NCI-H128 (cell line): ENCODE measurements around the gene GPR55.
"Not testable (repeated sequence)": the region's sequence is repeated elsewhere in the genome, so short reads cannot be mapped to it uniquely, and the experiment has no call there.

Source experiments
- DNase-seq: peaks from one replicate; lab custom pipeline; 2025; ENCODE audit not compliant: unreplicated experiment; lab: John Stamatoyannopoulos, UW

The GPR55 gene

DNA sequence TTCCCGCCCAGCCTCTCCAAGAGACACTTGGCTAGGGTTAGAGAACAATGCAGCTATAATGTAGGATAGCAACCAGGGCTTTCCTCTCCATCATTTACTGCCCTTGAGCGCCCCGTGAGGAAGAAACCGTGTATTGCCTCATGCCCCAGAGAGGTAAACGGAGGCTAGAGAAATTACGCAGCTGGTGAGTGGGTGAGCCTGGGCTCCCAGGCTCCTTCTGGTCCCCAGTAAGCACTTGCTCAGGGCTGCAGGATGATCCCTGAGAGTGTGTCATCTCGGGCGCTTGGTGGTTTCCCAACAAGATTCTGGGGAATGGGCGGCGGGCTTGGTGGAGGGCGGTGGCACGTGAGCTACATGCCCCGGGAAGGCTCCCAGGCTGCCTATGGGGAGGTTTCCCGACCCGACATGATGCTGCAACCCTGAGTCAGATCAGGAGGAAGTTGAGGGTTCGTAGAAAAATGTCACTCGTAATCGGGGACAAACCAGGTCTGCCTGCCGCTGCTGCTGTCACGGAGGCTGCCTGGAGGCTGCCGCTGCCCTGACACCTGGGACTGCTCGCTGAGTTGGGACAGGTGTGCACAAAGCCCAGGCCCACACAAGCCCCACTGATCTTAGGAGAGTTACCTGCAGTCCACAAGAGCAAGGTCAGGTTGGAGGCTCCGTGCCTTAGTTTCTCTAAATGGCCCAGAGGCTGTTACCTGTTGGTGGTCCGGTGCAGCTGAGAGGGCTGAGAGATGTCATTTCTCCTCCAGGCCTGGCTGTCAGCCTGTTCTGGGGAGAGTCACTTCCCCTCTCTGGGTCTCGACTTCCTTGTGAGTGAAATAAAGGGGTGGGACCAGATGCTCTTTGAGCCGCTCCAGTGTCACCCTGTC is at the start of gene GPR55:
Gene GPR55, minus strand, starts transcription at position 773 of the 872 bp plus-strand sequence. CDS start 14,280 bp downstream, outside the sequence.
- DNase-seq, result no peak

GRCh38 chr2:230974096-230974913 is 49.3 kb upstream of the GPR55 start:
- no peak for DNase-seq

DNA sequence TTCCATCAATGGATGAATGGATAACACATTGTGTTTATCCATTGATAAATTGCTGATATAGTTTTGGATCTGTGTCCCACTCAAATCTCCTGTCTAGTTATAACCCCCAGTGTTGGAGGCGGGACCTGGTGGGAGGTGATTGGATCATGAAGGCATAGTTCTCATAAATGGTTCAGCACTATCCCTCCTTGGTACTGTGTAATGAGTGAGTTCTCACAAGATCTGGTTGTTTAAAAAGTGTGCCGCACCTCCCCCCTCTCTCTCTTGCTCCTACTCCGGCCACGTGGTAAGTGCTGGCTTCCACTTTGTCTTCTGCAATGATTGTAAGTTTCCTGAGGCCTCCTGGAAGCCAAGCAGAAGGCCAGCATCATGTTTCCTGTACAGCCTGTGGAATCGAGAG is 47.0 kb upstream of the GPR55 start:
- no peak for DNase-seq

DNA sequence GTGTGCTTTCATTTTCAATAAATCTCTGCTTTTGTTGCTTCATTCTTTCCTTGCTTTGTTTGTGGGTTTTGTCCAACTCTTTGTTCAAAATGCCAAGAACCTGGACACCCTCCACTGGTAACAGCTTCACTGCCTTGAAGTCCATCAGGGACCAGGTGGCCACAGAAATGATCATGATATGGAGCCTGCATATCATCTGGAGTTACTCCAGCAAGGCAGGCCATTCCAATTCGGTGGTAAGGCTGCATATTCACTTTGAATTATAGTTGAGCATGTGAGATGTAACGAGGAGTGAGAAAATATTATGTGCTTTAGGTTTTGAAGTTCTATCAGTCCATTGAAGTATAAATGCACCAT is 44.6 kb upstream of the GPR55 start:
- DNase-seq, result no peak

DNA sequence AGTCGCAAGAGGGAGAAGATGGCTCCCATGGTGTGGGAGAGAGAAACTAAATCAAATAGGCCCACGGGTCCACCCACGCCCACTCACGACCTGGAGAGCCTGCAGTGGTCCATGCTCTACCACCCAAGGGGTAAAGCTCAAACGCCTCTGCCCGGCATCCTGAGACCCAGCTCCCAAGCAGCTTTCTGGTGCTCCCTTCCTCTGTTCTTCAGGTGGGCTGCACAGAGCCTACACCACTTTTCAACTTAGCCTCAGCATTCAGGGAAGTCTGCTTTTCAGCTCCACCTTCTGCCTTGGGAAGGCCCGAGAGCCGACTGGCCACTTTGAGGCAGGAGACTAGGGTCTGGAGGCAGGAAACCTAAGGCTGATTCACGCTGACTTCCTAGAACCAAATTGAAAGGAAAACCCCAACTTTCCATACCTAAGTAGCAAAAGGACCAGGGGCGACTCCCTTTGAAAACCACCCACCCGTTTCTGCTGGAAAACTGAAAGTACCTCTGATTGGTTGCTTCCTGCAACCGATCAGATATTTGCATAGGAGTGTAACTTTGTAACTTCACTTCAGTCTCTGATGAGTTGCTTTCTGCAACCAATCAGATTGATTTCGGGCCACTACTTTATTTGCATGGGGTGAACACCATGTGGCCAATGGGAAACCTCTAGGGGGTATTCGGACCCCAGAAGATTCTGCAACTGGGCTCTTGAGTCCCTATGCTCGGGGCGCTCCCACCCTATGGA is 44.0 kb upstream of the GPR55 start:
- DNase-seq, result no peak

- not testable (repeated sequence) for DNase-seq
Observed at GRCh38 chr2:230968314-230968713, 43.3 kb upstream of the GPR55 start.

- no peak for DNase-seq
Observed at GRCh38 chr2:230967113-230967512, 42.1 kb upstream of the GPR55 start.

DNA sequence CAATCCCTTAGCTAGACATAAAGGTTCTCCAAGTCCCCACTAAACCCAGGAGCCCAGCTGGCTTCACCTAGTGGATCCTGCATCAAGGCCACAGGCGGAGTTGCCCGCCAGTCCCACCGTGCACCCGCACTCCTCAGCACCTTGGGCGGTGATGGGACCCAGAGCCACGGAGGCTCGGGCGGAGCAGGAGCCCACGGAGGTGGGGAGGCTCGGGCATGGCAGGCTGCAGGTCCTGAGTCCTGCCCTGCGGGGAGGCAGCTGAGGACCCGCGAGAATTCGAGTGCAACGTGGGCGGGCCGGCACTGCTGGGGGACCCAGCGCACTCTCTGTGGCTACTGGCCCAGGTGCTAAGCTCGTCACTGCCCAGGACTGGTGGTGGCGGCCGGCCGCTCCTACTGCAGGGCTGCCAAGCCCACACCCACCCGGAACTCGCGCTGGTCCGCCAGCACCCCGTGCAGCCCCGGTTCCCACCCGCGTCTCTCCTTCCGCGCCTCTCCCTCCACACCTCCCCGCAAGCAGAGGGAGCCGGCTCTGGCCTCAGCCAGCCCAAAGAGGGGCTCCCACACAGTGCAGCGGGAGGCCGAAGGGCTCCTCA is 39.2 kb upstream of the GPR55 start:
- no peak for DNase-seq

DNA sequence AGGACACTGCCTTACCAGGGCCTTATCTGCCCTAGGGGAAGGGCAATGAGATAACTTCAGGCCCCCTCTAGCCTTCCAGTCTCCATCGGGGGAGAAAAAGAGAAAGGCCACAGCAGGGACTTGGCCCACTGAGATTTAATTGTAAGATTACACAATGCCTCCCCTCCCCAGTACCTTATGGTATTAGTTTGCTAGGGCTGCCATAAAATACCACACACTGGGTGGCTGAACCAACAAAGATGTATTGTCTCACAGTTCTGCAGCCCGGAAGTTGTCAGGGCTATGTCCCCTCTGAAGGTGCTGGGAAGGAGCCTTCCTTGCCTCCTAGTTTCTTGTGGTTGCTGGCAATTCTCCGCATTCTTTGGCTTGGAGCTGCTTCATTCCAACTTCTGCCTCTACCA is 36.0 kb upstream of the GPR55 start:
- no peak for DNase-seq

DNA sequence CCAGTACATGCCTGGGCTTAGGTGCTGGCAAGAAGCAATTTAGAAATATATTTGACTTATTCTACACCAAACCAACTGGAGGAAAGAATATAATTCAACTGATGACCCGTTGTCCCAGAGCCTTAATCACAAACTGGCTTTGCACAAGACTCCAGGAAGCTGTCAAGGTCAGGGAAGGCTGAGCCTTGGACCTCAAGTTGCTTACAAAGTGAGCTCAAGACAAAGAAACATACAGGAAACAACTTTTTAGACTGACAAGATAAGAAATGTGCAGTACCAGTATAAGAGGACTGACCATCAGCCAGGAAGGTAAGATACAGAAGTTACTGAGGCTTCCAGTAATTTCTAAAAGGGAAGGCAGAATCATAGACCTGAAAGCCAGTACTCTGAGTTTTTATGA is 35.0 kb upstream of the GPR55 start:
- no peak for DNase-seq

DNA sequence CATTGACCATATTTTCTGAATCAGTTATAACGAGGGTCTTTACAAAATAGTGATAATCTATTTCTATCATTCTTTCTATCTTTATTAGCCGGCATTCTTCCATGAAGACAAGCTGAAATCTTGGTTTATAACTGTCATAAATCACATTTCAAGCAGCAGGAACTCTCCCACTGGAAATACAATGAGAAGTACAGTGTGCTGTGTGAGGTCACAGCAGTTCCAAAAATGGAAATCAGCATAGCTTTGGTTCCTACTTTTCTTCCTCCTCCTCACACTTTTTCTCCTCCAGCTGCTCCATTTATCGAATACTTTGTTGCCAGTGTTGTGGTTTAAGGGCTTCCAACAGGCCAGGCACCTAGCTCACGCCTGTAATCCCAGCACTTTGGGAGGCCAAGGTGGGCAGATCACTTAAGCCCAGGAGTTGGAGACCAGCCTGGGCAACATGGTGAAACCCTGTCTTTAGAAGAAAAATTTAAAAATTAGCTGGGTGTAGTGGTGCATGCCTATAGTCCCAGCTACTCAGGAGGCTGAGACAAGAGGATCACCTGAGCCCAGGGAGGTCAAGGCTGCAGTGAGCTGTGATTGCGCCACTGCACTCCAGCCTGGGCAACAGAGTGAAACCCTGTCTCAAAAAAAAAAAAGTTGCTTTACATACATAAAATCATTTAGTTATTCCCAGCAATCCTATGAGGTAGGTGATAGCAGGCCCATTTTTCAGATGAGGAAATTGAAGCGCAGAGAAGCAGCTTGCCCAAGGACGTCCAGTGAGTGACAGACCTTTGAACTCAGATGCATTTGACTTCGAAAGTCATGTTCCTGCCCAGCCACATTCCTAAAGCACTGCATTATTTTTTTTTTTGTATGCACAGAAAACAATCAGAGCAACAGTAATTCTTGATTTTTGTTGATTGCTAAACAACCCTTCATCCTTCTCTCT is 34.0 kb upstream of the GPR55 start:
- no peak for DNase-seq

GRCh38 chr2:230957756-230958391 is 32.8 kb upstream of the GPR55 start:
- no peak for DNase-seq

DNA sequence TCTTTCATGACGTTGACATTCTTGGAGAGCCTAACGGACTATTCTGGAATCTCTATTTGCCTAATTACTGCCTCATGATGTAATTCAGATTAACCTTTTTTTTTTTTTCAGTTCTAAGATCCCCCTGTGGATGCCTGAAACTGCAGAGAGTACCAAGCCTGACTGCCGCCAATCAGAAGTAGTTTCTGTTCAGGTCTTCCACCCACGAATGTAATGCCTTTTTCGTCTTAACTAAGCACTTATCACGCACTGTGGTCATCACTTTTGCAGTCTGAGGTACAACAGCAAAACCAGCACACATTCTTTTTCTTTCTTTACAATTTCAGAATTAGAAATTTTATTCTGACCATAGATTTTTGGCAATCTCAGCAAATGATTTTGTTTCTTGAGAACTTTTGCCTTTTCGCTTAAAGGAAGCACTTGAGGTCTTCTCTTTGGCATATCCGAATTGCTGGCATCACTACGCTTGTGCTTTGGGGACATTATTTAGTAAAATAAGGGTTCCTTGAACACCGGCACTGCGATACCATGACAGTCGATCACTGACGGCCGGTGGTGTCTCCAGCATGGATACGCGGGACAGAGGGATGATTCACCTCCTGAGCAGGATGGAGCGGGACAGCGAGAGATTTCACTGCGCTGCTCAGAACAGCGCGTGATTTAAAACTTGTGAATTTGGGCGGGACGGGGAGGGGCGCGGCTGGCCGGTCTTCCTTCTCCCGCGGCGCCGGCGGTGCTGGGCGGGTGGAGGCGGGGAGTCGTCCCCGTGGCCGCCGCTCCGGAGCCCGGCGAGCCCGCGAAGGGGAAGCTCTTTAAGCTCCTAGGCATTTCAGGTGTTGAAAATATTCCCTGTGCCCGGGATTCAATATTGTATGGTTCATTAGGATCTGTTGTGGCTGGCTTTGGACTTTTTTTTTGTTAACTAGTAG is 32.0 kb upstream of the GPR55 start:
- no peak for DNase-seq

- DNase-seq, result no peak
Observed at GRCh38 chr2:230955163-230955737, 30.2 kb upstream of the GPR55 start.

DNA sequence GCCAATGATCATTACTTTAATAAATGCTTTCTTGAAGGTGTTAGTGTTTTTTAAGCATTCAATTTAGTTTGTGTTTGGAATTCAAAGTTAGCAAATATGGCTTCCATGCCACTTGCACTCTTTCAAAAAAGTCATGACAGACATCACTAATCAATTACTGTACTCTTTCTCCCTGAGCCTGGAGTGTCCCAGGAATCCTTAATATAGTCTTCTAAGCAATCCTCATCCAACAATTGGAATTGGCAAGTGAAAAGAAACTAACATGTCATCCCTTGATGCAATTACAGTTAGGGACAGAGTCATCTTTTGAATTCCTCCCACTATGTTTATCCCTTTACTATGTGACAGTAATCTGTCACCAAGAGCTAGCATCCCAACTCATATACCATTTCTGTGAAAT is 29.7 kb upstream of the GPR55 start:
- no peak for DNase-seq

DNA sequence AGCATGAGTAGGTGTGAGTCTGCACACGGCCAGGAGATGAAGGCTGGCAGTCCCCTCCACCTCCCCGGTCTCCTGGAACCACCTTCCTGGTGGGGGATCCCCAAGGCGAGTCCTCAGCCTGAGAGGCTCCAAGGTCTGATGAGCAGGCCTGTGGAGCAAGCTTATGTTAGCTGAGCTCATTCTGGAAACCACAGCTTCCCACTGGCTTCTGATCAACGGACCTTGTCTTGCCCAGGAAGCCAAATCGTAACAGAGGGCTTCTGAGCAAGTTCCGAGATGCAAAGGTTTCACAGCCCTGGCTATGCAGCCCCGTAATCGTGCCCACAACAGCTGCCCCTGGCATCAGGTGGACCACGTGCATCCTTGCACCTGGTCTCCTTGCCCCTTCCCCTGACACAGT is 28.8 kb upstream of the GPR55 start:
- no peak for DNase-seq

DNA sequence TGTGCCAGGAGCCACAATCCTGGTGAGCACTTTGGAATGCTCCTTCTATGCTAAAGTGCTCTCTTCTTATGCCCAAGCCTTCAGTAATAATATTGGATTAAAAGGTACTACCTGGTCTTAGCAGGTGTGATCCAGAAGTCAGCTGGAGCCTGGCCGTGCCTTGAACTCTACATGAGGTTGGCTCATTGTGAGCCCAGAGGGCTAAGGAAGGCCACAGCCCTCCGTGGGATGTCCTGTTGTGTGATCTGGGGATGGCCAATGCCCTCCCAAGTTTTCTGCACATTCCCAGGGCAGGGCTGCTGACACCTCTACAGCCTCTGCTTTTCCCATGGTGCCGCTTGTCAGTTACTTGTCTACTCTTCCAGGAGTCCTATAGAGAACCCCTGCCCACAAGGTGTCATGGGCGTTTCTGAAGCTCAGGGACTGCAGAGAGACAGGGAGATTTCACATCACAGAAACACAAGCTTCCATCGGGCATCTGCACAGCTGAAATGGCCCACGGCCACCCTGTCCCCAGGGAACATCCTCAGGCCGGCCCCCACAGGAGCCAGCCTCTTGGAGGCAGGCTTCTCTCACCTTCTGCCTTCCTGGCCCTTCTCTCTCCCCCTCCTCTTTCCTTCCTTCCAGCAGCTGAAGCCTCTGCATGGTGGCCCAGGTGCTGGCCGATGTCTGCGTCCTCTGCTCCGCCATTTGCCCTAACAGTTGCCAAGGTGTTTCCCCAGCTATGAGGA is 27.3 kb upstream of the GPR55 start:
- DNase-seq, result no peak
